ENCODE data around the gene FANK1.
"Not testable (repeated sequence)": the region's sequence is repeated elsewhere in the genome, so short reads cannot be mapped to it uniquely, and the experiment has no call there.

FANK1 gene

GRCh38 chr10:125928928-125929585, 32.7 kb downstream of the FANK1 start:
- no peak for DNase-seq (ENCODE audit: low spot score)

- DNase-seq (ENCODE audit: low spot score), result no peak
These were observed 33.3 kb downstream of the FANK1 start for GRCh38 chr10:125929618-125930017.

GRCh38 chr10:125933693-125934092, 37.3 kb downstream of the FANK1 start:
- no peak for DNase-seq (ENCODE audit: low spot score)

DNA sequence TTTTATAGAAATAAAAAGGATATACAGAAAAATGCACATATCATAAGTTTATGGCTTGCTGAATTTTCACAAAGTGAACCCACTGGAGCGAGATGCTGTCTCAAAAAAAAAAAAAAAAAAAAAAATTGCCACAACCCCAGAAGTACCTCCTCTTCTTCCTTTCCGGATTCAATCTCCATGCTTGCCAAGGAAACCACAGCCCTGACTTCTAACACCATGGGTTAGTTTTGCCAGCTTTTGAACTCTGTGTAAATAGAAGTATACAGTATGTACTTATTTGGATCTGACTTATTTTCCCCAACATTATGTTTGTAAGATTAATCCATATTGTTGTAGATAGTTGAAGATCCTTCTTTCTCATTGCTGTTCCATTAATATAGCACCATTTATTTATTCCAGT, 40.0 kb downstream of the FANK1 start:
- DNase-seq (ENCODE audit: low spot score), result no peak

DNA sequence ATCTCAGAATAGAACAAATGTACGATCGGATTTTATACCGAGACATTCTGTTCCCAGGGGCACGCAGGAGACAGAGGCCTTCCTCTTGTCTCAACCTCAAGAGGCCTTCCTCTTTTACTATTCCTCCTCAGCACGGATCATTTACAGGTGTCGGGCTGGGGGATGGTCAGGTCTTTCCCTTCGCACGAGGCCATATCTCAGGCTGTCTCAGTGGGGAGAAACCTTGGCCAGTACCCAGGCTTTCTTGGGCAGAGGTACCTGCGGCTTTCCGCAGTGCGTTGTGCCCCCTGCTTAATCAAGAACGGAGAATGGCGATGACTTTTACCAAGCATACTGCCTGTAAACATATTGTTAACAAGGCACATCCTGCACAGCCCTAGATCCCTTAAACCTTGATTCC, 44.2 kb downstream of the FANK1 start:
- DNase-seq (ENCODE audit: low spot score), result no peak

GRCh38 chr10:125951290-125951689, 54.9 kb downstream of the FANK1 start:
- DNase-seq (ENCODE audit: low spot score), result no peak

GRCh38 chr10:125953778-125954385, 57.5 kb downstream of the FANK1 start:
- DNase-seq (ENCODE audit: low spot score), result no peak

GRCh38 chr10:125955766-125956165, 59.4 kb downstream of the FANK1 start:
- no peak for DNase-seq (ENCODE audit: low spot score)

DNA sequence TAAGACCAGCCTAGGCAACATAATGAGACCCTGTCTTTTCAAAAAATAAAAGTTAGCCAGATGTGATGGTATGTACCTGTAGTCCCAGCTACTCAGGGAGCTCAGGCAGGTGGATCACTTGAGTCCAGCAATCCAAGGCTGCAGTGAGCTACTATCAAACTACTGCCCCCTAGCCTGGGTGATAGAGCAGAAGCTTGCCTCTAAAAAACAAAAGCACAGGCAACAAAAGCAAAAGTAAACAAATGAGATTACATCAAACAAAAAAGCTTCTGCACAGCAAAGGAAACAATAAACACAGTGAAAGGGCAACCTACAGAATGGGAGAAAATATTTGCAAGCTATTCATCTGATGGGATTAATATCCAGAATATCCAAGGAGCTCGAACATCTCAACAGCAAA, 65.4 kb downstream of the FANK1 start:
- DNase-seq (ENCODE audit: low spot score), result no peak

GRCh38 chr10:125962200-125962599, 65.8 kb downstream of the FANK1 start:
- no peak for DNase-seq (ENCODE audit: low spot score)

- no peak for DNase-seq (ENCODE audit: low spot score)
These were observed 68.2 kb downstream of the FANK1 start for GRCh38 chr10:125964558-125964957.

DNA sequence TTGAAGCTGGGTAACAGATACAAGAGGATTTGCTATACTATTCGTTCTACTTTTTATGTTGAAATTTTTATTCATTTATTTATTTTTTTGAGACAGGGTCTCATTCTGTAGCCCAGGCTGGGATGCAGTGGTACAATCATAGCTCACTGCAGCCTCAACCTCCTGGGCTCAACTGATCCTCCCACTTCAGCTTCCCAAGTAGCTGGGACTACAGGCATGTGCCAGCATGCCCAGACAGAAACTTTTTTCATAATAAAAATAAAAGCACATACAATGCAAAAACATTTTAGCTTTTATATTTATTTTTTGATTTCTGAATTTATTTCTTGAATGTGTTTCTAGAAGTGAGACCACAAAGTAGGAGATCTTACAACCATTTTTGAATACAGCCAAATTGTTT, 71.2 kb downstream of the FANK1 start:
- DNase-seq (ENCODE audit: low spot score), result no peak

GRCh38 chr10:125970077-125970630, 73.8 kb downstream of the FANK1 start:
- not testable (repeated sequence) for DNase-seq (ENCODE audit: low spot score)

GRCh38 chr10:125976960-125977605, 80.7 kb downstream of the FANK1 start:
- DNase-seq (ENCODE audit: low spot score), result no peak

GRCh38 chr10:125979976-125980375, 83.6 kb downstream of the FANK1 start:
- no peak for DNase-seq (ENCODE audit: low spot score)

DNA sequence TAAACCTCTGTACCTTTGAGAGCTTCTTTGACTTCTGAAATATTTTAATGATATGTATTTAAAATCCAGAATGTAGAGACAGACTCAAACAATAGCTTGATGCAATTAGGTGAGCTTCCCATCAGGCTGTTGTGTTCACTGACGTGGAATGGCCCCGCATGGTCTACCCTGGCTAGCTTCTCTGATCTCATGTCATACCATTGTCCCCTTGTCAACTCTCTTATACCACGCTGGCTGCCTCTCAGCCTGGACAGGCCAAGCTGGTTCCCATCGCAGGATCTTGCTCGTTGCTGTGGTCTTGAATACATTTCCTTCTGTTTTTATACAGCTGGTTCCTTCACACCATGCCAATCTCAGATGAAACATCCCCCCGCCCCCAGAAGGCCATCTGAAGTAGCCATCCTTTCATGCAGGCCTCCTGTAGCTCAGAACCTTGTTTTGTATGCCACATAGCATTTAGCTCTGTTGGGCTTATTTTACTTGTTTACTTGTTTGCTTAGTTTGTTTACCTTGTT, 84.2 kb downstream of the FANK1 start:
- no peak for DNase-seq (ENCODE audit: low spot score)

- DNase-seq (ENCODE audit: low spot score), result peak; percentile 50
These were observed 86.0 kb downstream of the FANK1 start for GRCh38 chr10:125982260-125982948.

DNA sequence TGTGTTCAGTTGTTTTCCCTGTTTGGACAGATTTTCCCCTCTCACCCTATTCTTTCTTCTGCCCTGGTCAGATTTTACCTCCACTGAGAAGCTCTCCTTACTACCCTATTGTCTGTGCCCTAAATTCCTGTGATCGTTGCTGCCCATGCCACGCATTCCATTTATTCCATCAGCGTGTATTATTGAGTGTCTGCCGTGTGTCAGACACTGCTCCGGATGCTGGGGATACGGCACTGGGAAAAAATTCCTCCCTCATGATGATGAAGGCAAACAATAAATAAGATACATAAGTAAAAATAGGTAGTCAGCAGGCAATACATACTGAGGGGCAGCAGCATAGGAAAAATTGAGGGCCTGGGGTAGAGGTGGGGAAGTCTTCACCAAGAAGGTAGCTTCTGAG, 86.8 kb downstream of the FANK1 start:
- DNase-seq (ENCODE audit: low spot score), result no peak

DNA sequence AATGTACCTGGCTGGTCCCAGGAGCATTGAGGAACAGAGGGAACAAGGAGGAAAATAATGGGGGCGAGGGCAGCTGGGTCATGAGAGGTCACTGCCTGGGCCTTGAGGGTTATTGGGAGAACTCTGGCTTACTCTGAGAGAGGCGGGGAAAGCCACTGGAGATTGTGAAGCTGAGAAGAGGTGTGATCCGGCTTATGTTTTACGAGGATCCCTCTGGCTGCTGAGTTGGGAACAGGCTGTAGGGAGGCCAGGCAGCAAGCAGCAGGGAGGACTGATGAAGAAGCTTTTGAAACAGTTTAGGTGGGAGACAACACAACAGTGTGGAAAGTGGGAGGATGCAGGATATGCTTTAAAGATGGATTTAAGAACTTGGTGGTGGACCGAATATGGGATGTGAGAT, 87.3 kb downstream of the FANK1 start:
- DNase-seq (ENCODE audit: low spot score), result no peak

GRCh38 chr10:125984346-125984745, 88.0 kb downstream of the FANK1 start:
- DNase-seq (ENCODE audit: low spot score), result no peak

- DNase-seq (ENCODE audit: low spot score), result no peak
These were observed 88.6 kb downstream of the FANK1 start for GRCh38 chr10:125984865-125985495.
